Kidney capillary endothelial cell (primary cell): ENCODE results near the gene SNAP23.

ENCODE experiments used
- DNase-seq: peaks from one replicate; pipeline ENCODE4 v3.0.0-alpha.2; 2018; ENCODE audit warnings: low spot score

Gene SNAP23

GRCh38 chr15:42495361-42496212 is at the start of gene SNAP23:
Gene SNAP23 (plus strand): TSS chr15:42495634. CDS start chr15:42511847, 16,213 bp downstream.
- peak; percentile 95 for DNase-seq

GRCh38 chr15:42447599-42447998 is 47.8 kb upstream of the SNAP23 start:
- DNase-seq: no peak

GRCh38 chr15:42448281-42448680 is 47.2 kb upstream of the SNAP23 start:
- DNase-seq: no peak

- no peak for DNase-seq
Observed at GRCh38 chr15:42449770-42450424, 45.5 kb upstream of the SNAP23 start.

- DNase-seq: no peak
Observed at GRCh38 chr15:42450425-42450790, 45.0 kb upstream of the SNAP23 start.

- DNase-seq: no peak
Observed at GRCh38 chr15:42453826-42454225, 41.6 kb upstream of the SNAP23 start.

GRCh38 chr15:42456531-42456930 is 38.9 kb upstream of the SNAP23 start:
- no peak for DNase-seq

GRCh38 chr15:42456971-42457370 is 38.5 kb upstream of the SNAP23 start:
- DNase-seq: peak; percentile 2

GRCh38 chr15:42457445-42458442 is 37.7 kb upstream of the SNAP23 start:
- peak; percentile 19 for DNase-seq

GRCh38 chr15:42461261-42461660 is 34.2 kb upstream of the SNAP23 start:
- no peak for DNase-seq

GRCh38 chr15:42465520-42466259 is 29.7 kb upstream of the SNAP23 start:
- DNase-seq: no peak

GRCh38 chr15:42471002-42471401 is 24.4 kb upstream of the SNAP23 start:
- no peak for DNase-seq

GRCh38 chr15:42474827-42475226 is 20.6 kb upstream of the SNAP23 start:
- DNase-seq: no peak

GRCh38 chr15:42482701-42483100 is 12.7 kb upstream of the SNAP23 start:
- no peak for DNase-seq

- DNase-seq: no peak
Observed at GRCh38 chr15:42483677-42484076, 11.8 kb upstream of the SNAP23 start.

GRCh38 chr15:42490291-42490670 is 5.2 kb upstream of the SNAP23 start:
- peak; percentile 18 for DNase-seq

- DNase-seq: peak; percentile 87
Observed at GRCh38 chr15:42490671-42491538, 4.5 kb upstream of the SNAP23 start, which contains the start of gene ZNF106. Gene ZNF106 (minus strand): TSS chr15:42491141. CDS start chr15:42472289, 18,852 bp downstream.

GRCh38 chr15:42491539-42492225 is 3.8 kb upstream of the SNAP23 start:
- peak; percentile 69 for DNase-seq

- no peak for DNase-seq
Observed at GRCh38 chr15:42493679-42494078, 1.8 kb upstream of the SNAP23 start.

GRCh38 chr15:42494998-42495360 is 455 bp upstream of the SNAP23 start:
- DNase-seq: peak; percentile 90
